ENCODE data around the gene KLF6. TPM values are rescaled to one million over a fixed set of nuclear protein-coding genes. Genes with fewer than 3 reads are reported as not detected.

Gene KLF6
- total and polyA plus RNA-seq, 9 of the 15 experiments (the other 6 are each of a cell fraction or from before 2014, with no cell fraction given) = 3.2 to 23.9 (median 8.0) TPM

- TF ChIP-seq RUNX1 (IDR thresholded peaks at IDR 0.05; ENCODE audit: low read depth) = no peak
- no peak for TF ChIP-seq ARID3A (IDR thresholded peaks at IDR 0.05; ENCODE audit: borderline replicate concordance, low read depth, low read length)
- no peak for TF ChIP-seq HINFP (tag; conservative IDR thresholded peaks at IDR 0.05; ENCODE audit: low read depth)
- peak; percentile 81 for TF ChIP-seq DPF2 (IDR thresholded peaks at IDR 0.05)
- TF ChIP-seq CREB3L1 (IDR thresholded peaks at IDR 0.05; ENCODE audit: borderline replicate concordance, low read depth) = no peak
- no peak for TF ChIP-seq PURB (CRISPR knock-in tag; IDR thresholded peaks at IDR 0.05; ENCODE audit: low read depth)
- TF ChIP-seq MBD2 (IDR thresholded peaks at IDR 0.05; ENCODE audit: borderline replicate concordance, low read depth) = no peak
- no peak for TF ChIP-seq SREBF1 (IDR thresholded peaks at IDR 0.05; ENCODE audit: borderline replicate concordance, low read depth, low read length)
- TF ChIP-seq KAT8 (IDR thresholded peaks at IDR 0.05; ENCODE audit: low read depth) = no peak
- TF ChIP-seq ZFP91 (CRISPR knock-in tag; IDR thresholded peaks at IDR 0.05) = no peak
- TF ChIP-seq ZBTB17 (CRISPR knock-in tag; IDR thresholded peaks at IDR 0.05) = no peak
- TF ChIP-seq MEF2D (tag; conservative IDR thresholded peaks at IDR 0.05; ENCODE audit: low read depth) = no peak
- TF ChIP-seq MYC (IDR thresholded peaks at IDR 0.05; ENCODE audit: low read depth, low read length) = 0 out of 2 replicates have a peak, but pooled peaks have one; percentile 42
- TF ChIP-seq MYC (CRISPR knock-in tag; IDR thresholded peaks at IDR 0.05; ENCODE audit: borderline replicate concordance, low read depth) = no peak
- no peak for TF ChIP-seq TAF7 (tag; IDR thresholded peaks at IDR 0.05)
- TF ChIP-seq TCF7 (IDR thresholded peaks at IDR 0.05; ENCODE audit: borderline replicate concordance) = no peak
- peak; percentile 15 for TF ChIP-seq CCNT2 (IDR thresholded peaks at IDR 0.05; ENCODE audit: borderline replicate concordance, extremely low read depth, insufficient read length, low read depth, low read length)
- no peak for TF ChIP-seq NCOA6 (IDR thresholded peaks at IDR 0.05)
- TF ChIP-seq MED1 (CRISPR knock-in tag; IDR thresholded peaks at IDR 0.05; ENCODE audit: borderline replicate concordance) = no peak
- no peak for TF ChIP-seq GTF2B (IDR thresholded peaks at IDR 0.05; ENCODE audit: extremely low read depth, insufficient read length)
- peak; percentile 67 for TF ChIP-seq MEIS2 (IDR thresholded peaks at IDR 0.05; ENCODE audit: partially characterized antibody)
- TF ChIP-seq COPS2 (conservative IDR thresholded peaks at IDR 0.05) = no peak
- no peak for TF ChIP-seq ZNF121 (CRISPR knock-in tag; conservative IDR thresholded peaks at IDR 0.05)
- no peak for TF ChIP-seq SMC3 (conservative IDR thresholded peaks at IDR 0.05; ENCODE audit: insufficient read depth, low read depth, low read length)
Observed at GRCh38 chr10:3765146-3765545, 19.9 kb downstream of the KLF6 start (continued).

Measured in K562 (cell line).